Measurements from ENCODE around the gene SYT7.

DNA sequence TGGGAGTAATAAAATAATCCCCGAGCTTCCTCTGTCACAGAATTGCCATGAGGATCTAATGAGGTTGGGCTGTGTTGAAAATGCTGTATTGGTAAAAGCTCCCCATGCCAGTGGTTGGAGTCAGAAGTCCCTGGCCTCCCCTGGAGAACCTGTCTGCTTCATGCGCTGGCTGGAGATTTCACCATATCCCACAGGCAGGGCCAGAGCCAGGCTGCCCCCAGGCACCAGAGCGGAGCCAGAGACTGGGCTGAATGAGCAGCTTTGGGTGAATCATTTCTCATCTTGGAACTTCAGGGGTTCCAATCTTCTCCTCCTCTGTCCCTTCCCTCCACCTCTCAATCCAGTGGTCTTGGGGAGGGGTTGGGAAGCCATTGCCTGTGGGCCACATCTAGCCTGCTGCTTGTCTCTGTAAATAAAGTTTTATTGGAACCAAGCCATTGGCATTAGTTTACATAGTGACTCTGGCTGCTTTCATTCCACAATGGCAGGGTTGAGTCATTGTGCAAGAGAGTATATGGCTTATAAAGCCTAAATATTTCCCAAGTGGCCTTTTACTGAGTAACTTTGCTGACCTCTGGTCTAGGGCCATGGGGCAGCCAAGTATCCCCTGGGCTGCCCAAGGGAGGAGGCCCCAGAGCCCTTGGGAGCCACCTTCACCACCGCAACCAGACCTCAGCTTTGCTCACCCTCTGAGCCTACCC is 37.1 kb downstream of the SYT7 start:
- no peak for TF ChIP-seq POLR2A (IDR thresholded peaks at IDR 0.05; ENCODE audit: extremely low read depth, insufficient read length)
- no peak for TF ChIP-seq CTCF (IDR thresholded peaks at IDR 0.05; ENCODE audit: low read depth, low read length)

Measured in NB4 (cell line).